Astrocyte (in vitro differentiated cells and primary cell): ENCODE results near the gene DYRK1A. TPM values are rescaled to one million over a fixed set of nuclear protein-coding genes. Genes with fewer than 3 reads are reported as not detected.

Experiments used
- DNase-seq: peaks from one replicate; pipeline ENCODE4 v3.0.0-alpha.2; 2010; ENCODE audit warnings: low read depth
- FAIRE-seq: peaks from 2 replicates; lab custom pipeline; 2011; peaks lifted over from hg19 to GRCh38; lab: Jason Lieb, UNC
- H2AFZ ChIP-seq: 2 replicates; pipeline ENCODE4 v1.6.0; 2012; ENCODE audit warnings: low read depth, low read length, inconsistent platforms
- H3K27ac ChIP-seq: 2 replicates; pipeline ENCODE4 v1.5.1; 2011; ENCODE audit warnings: low read depth, low read length, inconsistent platforms
- H3K27me3 ChIP-seq: 2 replicates; pipeline ENCODE4 v1.6.0; 2011; ENCODE audit warnings: low read length, inconsistent platforms; ENCODE audit not compliant: insufficient read depth
- H3K36me3 ChIP-seq: 2 replicates; pipeline ENCODE4 v1.5.1; 2011; ENCODE audit warnings: low read length, inconsistent platforms; ENCODE audit not compliant: insufficient read depth
- H3K4me1 ChIP-seq: 2 replicates; pipeline ENCODE4 v1.5.1; 2011; ENCODE audit warnings: low read length, inconsistent platforms; ENCODE audit not compliant: insufficient read depth
- H3K4me2 ChIP-seq: 2 replicates; pipeline ENCODE4 v1.6.0; 2012; ENCODE audit warnings: low read length, inconsistent platforms
- H3K4me3 ChIP-seq: 2 replicates; pipeline ENCODE4 v1.5.1; 2011; ENCODE audit warnings: low read depth, mild to moderate bottlenecking, low read length, inconsistent platforms; ENCODE audit not compliant: insufficient read depth
- H3K79me2 ChIP-seq: 2 replicates; pipeline ENCODE4 v1.6.0; 2012; ENCODE audit warnings: mild to moderate bottlenecking, low read length, inconsistent platforms; ENCODE audit not compliant: insufficient read depth
- H3K9ac ChIP-seq: 2 replicates; pipeline ENCODE4 v1.6.0; 2012; ENCODE audit warnings: mild to moderate bottlenecking, low read length, inconsistent platforms
- H3K9me3 ChIP-seq: 2 replicates; pipeline ENCODE4 v1.5.1; 2012; ENCODE audit warnings: low read depth, mild to moderate bottlenecking, low read length, inconsistent platforms; ENCODE audit not compliant: insufficient read depth
- H4K20me1 ChIP-seq: 2 replicates; pipeline ENCODE4 v1.6.0; 2012; ENCODE audit warnings: low read length, inconsistent platforms; ENCODE audit not compliant: insufficient read depth
- H3K27ac Mint-ChIP-seq: one replicate; pipeline ENCODE4 v1.8.0; 2021; ENCODE audit warnings: mild to moderate bottlenecking, mixed read lengths; ENCODE audit not compliant: unreplicated experiment
- H3K27me3 Mint-ChIP-seq: one replicate; pipeline ENCODE4 v1.8.0; 2021; ENCODE audit warnings: low read depth, mixed read lengths; ENCODE audit not compliant: unreplicated experiment
- H3K36me3 Mint-ChIP-seq: one replicate; pipeline ENCODE4 v1.8.0; 2021; ENCODE audit warnings: low read depth, mixed read lengths; ENCODE audit not compliant: unreplicated experiment
- H3K4me1 Mint-ChIP-seq: one replicate; pipeline ENCODE4 v1.8.0; 2021; ENCODE audit warnings: low read depth, mixed read lengths; ENCODE audit not compliant: unreplicated experiment
- H3K4me3 Mint-ChIP-seq: one replicate; pipeline ENCODE4 v1.8.0; 2021; ENCODE audit warnings: mild to moderate bottlenecking, moderate library complexity, mixed read lengths; ENCODE audit not compliant: unreplicated experiment
- H3K9me3 Mint-ChIP-seq: one replicate; pipeline ENCODE4 v1.8.0; 2021; ENCODE audit warnings: mild to moderate bottlenecking, mixed read lengths; ENCODE audit not compliant: unreplicated experiment
- EZH2 ChIP-seq: IDR thresholded peaks from 2 replicates; pipeline ENCODE4 v1.6.1; 2012; ENCODE audit warnings: mild to moderate bottlenecking, low read length, inconsistent platforms; ENCODE audit not compliant: insufficient read depth
- total RNA-seq: library from RNA; stranded (reverse); gene quantifications from 2 replicates; pipeline ENCODE4 v1.2.1, GENCODE V29; 2021
- TF ChIP-seq, protein P1 (sequence below): IDR thresholded peaks from 2 replicates; pipeline ENCODE4 v1.5.1; 2011; ENCODE audit warnings: low read depth, mild to moderate bottlenecking, inconsistent platforms, low read length, moderate library complexity; ENCODE audit not compliant: insufficient read depth

Gene DYRK1A
- total RNA-seq, 1 donor from 2014 or later: 44.6 TPM

- Histone ChIP-seq H3K79me2 (peaks cover 9% of the 10 kb centered on the region), H3K27me3 (no peaks in the 10 kb centered on the region), H3K9me3 (no peaks in the 10 kb centered on the region), H3K27ac (no peak overlapping the region), H3K36me3 (peaks cover 37% of the 10 kb centered on the region), H3K4me2 (no peak overlapping the region), H3K9ac (no peak overlapping the region), H3K4me3 (no peak overlapping the region), H3K4me1 (no peaks in the 10 kb centered on the region), H2AFZ (no peak overlapping the region), H4K20me1 (peaks cover 19% of the 10 kb centered on the region)
- Mint-ChIP-seq H3K4me3 (no peak overlapping the region), H3K4me1 (peaks cover 12% of the 10 kb centered on the region), H3K27ac (no peak overlapping the region), H3K36me3 (peaks cover 35% of the 10 kb centered on the region), H3K27me3 (no peaks in the 10 kb centered on the region), H3K9me3 (no peaks in the 10 kb centered on the region)
- no peak for TF ChIP-seq EZH2
- TF ChIP-seq, protein P1, sequence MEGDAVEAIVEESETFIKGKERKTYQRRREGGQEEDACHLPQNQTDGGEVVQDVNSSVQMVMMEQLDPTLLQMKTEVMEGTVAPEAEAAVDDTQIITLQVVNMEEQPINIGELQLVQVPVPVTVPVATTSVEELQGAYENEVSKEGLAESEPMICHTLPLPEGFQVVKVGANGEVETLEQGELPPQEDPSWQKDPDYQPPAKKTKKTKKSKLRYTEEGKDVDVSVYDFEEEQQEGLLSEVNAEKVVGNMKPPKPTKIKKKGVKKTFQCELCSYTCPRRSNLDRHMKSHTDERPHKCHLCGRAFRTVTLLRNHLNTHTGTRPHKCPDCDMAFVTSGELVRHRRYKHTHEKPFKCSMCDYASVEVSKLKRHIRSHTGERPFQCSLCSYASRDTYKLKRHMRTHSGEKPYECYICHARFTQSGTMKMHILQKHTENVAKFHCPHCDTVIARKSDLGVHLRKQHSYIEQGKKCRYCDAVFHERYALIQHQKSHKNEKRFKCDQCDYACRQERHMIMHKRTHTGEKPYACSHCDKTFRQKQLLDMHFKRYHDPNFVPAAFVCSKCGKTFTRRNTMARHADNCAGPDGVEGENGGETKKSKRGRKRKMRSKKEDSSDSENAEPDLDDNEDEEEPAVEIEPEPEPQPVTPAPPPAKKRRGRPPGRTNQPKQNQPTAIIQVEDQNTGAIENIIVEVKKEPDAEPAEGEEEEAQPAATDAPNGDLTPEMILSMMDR: no peak
- FAIRE-seq (no peak), DNase-seq (no peak)
Measured at GRCh38 chr21:37513383-37513782, 146.8 kb downstream of the DYRK1A start.

GRCh38 chr21:37514038-37514667 lies 147.6 kb downstream of the DYRK1A start:
- Mint-ChIP-seq H3K4me3 (no peak overlapping the region), H3K36me3 (peaks cover 38% of the 10 kb centered on the region), H3K27me3 (no peaks in the 10 kb centered on the region), H3K9me3 (no peaks in the 10 kb centered on the region), H3K4me1 (peaks cover 12% of the 10 kb centered on the region), H3K27ac (no peak overlapping the region)
- TF ChIP-seq, protein P1: no peak
- no peak for TF ChIP-seq EZH2
- H3K79me2 ChIP-seq: peaks cover 9% of the 10 kb centered on the region
- no peak for DNase-seq
- FAIRE-seq: no peak
- peaks cover 36% of the 10 kb centered on the region for H3K36me3 ChIP-seq
- H3K4me2 ChIP-seq: no peak overlapping the region
- no peak overlapping the region for H2AFZ ChIP-seq
- H3K27ac ChIP-seq: no peak overlapping the region
- H3K4me3 ChIP-seq: no peak overlapping the region
- no peaks in the 10 kb centered on the region for H3K4me1 ChIP-seq
- no peaks in the 10 kb centered on the region for H3K9me3 ChIP-seq
- no peaks in the 10 kb centered on the region for H3K27me3 ChIP-seq
- H4K20me1 ChIP-seq: peaks cover 19% of the 10 kb centered on the region
- no peak overlapping the region for H3K9ac ChIP-seq

GRCh38 chr21:37516998-37517397 lies 150.4 kb downstream of the DYRK1A start:
- Histone ChIP-seq H3K4me1 (no peaks in the 10 kb centered on the region), H2AFZ (no peak overlapping the region), H3K27me3 (no peaks in the 10 kb centered on the region), H3K79me2 (peaks cover 3% of the 10 kb centered on the region), H3K36me3 (peaks cover 24% of the 10 kb centered on the region), H3K9ac (no peak overlapping the region), H3K9me3 (no peaks in the 10 kb centered on the region), H3K4me3 (no peak overlapping the region), H3K4me2 (no peak overlapping the region), H4K20me1 (peaks cover 8% of the 10 kb centered on the region), H3K27ac (no peak overlapping the region)
- FAIRE-seq: no peak
- TF ChIP-seq, protein P1: no peak
- no peak for TF ChIP-seq EZH2
- H3K36me3 Mint-ChIP-seq: peaks cover 25% of the 10 kb centered on the region
- H3K9me3 Mint-ChIP-seq: no peaks in the 10 kb centered on the region
- DNase-seq: no peak
- no peaks in the 10 kb centered on the region for H3K27me3 Mint-ChIP-seq
- H3K4me3 Mint-ChIP-seq: no peak overlapping the region
- peaks cover 5% of the 10 kb centered on the region for H3K4me1 Mint-ChIP-seq
- H3K27ac Mint-ChIP-seq: no peak overlapping the region
